Hematopoietic multipotent progenitor cell treated with erythropoietin and hydrocortisone succinate and interleukin-3 and kit ligand, for 4 days (in vitro differentiated cells): ENCODE data around the gene FAM216B.
A peak's percentile ranks its signal among the peaks of the same experiment; 100 is the strongest.
"Not testable (repeated sequence)": the region's sequence is repeated elsewhere in the genome, so short reads cannot be mapped to it uniquely, and the experiment has no call there.

Experiments
- DNase-seq: peaks from one replicate; pipeline ENCODE4 v3.0.0-alpha.2; 2015

Gene FAM216B

DNA sequence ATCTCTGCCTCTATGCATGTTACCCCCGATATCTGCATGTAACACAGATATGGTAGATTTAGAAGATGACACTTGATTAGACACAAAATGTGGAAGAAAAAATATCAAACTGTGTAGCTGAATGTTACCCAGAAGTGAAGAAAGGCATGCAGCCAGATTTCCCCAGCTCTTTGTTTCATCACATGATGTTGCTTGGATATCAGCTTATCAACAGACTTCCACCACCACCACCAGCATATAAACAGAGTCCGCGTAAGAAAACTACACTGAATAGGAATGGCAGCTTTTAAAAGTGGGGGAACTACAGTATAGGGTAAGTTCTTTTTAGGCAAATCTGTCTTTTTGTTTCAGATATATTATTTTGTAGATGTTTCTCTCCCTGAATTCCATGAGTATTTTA lies at the start of gene FAM216B:
FAM216B (plus strand) TSS at position 233 of the 400 bp plus-strand sequence. CDS start 2,484 bp downstream, outside the sequence.
- peak; percentile 12 for DNase-seq

DNA sequence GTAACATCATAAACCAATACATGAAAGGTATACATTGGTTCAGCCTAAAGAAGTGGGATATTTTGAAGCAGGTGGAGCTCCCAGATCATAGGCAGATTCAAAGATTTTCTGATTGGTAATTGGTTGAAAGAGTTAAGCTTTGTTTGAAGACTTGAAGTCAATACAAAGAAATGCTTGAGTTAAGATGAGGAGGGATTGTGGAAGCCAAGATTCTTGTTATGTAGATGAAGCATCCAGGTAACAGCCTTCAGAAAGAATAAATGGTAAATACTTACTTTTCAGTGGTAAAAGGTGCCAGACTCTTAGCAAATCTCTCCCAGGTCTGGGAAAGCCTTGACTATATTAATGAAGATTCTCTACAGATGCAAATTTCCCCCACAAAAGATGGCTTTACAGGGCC lies 49.3 kb upstream of the FAM216B start:
- no peak for DNase-seq

DNA sequence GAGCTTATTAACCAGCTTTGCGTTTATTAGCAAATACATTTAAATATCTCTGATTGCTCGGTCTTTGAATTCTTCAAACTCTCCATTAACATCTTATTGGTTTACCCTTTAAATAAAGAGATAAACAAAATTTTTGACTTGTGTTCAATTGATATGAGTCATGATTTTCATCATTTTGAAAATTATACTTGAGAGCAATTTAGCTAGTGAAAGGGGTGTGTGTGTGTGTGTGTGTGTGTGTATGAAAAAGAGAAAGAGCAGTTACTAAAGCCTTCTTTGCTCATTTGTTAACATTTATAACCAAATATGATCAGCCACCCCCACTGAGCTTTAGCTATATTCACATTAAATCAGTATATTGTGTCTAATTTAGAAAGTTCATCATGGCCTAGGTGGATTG lies 48.3 kb upstream of the FAM216B start:
- no peak for DNase-seq

DNA sequence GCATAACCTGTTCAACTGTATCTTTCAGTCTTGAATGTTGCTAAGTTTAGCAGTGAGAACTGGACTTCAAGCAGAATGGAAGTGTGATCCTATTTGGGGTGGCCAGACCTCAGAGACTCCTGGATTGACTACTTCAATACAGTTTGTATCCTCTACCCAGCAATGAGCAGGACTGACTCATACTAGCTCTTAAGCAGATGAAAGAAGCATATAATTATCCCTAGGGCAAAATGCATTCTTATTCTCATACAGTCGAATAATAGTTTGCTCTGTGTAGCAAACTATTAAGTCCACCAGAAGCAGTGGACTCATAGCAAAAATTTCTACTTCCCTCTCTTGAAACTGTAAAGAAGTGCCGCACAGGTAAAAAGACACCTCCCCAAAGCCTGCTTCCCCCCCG lies 46.4 kb upstream of the FAM216B start:
- no peak for DNase-seq

DNA sequence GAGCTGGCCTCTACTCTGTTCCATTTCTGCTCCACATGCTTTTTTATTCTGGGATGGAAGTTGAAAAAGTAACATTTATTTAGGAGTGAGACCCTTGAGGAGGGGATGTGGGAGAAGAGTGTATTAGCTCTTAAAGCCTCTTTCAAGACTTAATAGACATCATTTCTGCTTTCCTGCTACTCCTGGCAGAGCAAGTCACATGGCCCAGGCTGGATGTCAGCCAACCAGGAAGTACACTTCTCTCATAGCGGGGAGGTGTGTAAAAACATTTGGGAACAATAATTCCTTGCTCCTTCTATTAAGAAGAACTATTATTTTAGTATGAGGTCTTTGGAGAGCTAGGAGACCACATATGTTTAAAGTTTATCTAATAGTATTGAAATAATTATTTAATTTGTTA lies 40.6 kb upstream of the FAM216B start:
- DNase-seq = peak; percentile 70

DNA sequence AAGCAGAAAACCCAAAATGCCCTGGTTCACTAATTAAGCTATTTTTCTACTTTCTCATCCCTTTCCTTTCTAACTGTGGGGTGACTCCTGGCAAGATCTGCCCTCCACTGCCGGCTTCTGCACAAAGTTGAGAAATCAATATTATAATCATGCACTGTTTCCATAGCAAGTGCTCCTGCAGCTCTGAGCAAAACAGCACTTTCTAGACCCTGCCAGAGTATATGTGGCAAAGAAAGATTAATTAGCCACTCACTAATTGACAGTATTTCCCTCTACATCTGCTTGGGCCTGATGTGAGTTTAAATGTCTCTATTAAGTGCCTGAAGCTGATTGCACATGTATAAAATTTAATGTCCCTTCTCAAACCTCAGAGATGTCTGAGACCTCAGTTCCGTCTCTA lies 39.5 kb upstream of the FAM216B start:
- DNase-seq = no peak

DNA sequence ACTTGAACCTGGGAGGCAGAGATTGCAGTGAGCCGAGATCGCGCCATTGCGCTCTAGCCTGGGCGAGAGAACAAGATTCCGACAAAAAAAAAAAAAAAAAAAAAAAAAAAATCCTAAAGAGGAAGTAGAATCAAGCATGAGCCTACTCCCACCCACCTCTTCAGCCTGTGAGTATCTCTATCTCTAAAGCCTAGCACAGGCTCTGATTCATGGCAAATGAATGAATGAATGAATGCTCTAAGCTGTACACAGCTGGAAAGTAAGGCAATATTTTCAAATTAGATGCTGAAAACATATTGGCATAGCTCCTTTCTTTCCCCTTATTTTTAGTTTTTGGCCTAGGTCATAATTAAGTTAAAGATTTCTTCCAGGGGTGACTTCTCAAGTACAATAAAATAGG lies 35.7 kb upstream of the FAM216B start:
- peak; percentile 27 for DNase-seq

DNA sequence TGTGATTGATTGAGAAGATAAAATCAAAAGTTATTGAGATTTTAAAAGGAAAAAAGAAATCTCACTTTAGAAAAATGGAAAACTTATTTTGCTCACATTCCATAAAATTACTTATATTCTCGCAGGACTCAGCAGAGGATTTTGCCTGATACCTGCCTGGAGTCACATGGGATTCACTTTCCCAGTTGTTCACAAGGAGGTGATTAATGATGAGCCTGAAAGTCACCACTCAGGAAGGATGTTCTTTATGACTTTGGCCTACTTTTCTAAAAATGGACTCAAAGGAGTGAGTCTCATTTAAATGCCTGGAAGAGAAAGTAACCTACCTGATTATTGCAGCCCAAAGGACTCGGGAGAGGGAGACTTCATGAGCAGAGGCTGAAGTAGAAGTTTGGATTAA lies 34.5 kb upstream of the FAM216B start:
- no peak for DNase-seq

DNA sequence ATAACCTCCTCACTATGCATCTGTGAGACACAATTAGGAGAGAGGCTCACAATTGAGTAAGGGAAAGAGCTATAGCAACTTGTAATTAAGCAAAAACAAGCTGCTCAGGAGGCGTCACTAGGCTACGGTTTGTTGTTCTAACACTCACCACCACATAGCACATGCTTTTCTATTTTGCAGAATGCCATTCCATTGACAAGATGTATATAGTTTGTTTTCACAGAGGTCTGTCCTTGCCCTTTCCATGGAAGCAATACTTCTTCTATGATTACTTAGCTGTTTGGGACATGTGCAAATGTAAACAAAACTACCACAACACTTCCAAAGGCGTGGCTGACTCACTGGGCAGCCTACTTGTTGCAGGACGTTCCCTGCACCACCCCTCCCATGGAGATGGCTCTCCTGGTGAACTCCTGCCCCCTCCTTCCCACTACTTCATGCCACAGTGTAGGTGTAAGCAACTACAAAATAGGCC lies 33.9 kb upstream of the FAM216B start:
- DNase-seq = no peak

DNA sequence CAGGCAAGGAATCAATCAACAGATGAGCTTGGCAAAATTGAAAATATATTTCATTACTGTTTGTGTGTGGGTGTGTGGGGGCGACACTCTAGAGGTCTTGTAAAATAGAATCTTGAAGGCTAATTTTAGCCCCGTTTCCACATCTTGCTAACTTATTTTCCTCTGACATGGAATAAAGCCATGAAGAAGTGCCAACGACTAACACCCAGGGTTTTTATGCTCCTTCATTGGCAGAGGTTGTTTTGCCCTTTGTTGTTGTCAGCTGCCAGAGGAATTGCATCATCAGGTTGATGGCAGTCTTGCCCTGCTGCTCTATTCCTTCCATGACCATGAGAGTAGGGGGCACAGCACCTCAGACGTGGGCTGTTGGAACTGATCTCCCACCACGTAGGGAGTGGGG lies 30.6 kb upstream of the FAM216B start:
- DNase-seq = no peak

DNA sequence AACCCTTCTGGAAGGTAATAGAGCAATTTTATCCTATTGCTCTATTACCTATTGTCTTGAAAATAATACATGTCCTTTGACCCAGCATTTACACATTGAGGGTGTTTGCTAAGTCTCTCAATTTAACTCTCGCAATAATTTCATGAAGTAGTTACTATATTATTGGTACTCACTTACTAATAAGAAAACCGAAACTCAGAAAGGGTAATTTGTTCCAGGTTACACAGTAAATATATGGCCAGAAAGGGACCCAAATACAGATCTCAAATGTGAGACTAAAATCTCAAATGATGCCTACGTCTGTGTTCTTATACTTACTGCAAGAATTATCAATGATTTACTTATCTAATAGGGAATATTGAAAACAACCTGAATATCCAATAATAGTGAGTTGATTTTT lies 29.7 kb upstream of the FAM216B start:
- DNase-seq = no peak

DNA sequence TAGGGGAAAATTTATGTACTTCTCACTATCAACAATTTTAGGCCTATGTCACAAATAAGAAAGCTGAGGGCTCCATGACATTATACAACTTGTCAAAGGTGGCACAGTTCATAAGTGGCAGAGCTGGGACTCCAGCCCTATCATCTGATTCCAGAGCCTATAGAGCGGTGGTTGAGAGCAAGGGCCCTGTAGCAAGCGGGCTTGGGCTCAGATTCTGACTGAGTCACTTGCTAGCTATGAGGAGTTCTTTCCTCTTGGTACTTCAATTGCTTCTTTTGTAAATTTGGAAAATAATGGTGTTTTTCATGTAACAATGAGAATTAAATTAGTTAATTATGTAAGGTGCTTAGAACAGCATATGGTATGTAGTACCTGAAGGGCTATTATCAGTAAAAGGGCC lies 28.7 kb upstream of the FAM216B start:
- no peak for DNase-seq

DNA sequence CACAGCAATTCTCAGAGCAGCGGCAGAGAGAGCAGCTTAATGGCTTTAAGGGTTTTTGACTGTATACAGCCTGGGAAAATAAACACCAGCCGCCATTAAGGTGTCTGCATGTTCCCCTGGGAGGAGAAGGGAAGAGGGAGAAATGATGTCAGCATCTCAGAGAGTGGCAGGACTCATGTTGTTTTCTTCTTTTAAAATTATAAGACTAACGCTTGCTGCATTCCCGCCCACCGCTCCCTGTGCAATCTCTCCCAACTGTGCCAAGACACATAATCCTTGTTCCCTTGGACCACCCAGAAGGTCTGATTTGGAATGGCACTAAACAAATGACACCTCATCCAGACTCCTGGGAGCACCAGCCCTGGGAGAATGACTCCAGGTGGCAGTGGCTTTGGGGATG lies 27.7 kb upstream of the FAM216B start:
- no peak for DNase-seq

DNA sequence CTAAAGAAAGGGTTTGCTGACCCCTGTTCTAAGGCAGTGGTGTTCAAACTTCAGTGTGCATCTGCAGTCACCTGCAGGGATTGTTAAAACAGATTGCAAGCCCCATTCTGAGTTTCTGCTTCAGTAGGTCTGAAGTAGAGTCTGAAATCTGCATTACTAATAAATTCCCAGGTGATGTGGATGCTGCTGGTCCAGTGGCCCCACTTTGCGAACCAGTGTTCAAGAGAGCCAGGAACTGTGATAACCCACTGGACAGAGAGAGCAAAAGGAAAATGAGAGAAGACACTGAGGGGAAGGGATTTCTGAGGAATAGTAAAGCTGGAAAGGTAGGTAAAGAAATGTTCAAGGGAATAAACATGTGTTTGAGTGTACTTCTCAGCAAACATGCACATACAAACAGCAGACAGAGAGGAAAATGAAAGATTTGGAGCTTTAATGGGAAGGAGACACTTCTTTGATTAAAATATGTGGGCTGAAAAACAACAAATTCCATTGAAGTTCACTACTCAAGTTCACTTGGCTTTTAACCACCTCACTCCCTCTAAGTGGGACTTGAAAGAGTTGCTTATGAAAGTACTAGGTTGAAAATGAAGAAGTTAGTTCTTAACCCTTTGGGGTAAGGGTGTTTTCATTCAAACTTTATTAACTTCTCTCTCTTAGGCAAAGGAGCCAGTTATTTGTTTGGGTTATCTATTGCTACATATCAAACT lies 26.4 kb upstream of the FAM216B start:
- no peak for DNase-seq

DNA sequence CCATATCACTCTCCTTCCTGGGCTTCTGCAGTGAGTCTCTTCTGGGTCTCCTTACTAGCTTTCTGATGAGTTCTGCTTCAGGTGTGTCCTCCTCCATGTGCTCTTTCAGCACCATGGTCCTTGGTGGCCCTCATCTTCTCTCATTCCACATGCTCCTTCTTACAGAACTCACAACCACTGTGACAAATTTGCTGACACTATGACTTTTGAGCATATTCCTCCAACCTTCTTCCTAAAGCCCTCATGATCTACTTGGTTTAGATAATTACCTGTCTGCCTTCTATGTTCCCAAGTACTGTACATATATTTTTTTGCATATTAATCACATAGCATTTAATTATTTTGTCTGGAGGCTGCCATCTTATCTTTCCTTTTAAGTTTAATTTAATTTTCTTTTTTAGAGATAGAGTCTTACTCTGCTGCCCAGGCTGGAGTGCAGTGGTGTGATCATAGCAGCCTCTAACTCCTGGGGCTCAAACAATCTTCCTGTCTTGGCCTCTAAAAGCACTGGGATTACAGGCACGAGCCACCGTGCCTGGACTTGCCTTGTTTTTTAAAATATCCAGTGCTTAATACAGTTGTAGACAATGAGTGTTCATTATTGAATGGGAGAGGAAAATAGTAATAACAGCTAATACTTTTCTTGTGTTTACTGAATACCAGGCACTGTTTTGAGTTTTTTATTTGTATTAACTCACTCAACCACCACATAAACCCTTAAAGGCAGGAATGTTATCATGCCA lies 23.5 kb upstream of the FAM216B start:
- DNase-seq = no peak

DNA sequence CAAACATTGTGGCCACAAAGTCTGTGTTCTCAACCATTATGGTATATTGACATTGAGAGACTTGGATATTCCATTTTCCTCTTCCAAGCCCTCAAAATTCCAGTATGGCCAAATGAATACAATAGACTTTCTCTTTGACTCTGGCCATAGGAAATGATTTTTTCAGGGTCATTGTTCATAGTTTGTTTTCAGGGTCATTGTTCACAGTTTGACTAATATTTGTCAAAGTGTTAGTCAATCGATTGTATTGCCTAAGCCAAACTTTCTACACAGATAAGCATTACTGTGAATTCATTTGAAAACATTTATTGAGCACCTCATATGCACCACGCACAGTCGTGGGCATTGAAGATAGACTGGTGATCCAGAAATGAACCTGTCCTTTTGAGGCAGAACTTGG lies 22.9 kb upstream of the FAM216B start:
- no peak for DNase-seq

DNA sequence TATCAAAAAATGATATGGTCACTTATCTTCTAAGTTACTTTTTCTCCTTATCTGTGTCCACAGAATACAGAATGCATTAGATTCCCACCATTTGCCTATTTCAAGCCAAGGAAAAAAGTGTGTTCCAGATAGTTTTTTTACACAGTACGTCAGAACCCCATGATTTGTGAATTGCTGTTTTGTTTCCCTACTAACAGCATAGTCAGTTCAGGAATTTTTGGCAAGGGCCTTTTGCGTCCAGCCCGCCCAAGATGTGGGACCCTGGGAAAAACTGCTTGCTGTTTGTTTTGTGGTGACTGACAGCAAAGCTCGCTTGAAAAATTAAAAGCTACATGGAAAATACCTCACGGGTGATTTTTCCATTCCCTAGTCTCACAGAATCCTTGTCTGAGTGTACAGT lies 20.4 kb upstream of the FAM216B start:
- no peak for DNase-seq

DNA sequence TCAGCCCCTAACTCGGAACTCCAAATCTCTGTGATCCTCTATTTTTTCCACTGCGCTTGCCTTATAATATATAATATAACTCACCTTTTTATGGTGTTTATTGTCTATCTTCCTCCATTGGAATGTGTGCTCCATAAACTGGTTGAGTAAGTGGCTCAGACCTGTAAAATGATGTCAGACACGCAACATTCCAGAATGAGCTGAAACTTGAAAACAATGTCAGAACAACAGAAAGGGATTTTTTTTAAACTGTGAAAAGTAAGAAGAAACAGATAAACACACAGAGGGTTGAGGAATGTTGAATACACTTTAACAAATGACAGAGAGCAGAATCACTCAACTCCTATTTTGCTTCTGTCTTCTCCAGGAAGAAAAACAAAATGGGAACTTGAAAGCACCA lies 19.1 kb upstream of the FAM216B start:
- no peak for DNase-seq

DNA sequence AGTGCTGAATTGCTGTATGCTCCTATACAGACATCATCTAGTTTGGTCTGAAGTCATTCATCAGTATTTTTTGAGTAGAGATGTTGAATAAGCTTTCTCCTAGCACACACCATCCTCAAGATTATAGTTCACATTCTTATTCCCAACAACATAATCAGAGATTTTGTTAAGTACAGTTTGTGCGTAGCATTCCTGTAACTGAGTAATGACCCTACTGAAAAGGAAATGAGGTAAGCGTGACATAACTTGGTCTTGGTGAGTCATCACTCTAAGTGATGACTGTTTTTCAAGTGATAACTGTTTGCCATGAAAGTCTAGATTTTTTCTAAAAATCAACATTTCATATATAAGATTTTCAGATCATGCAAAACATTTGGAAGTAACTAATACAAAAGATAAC lies 18.5 kb upstream of the FAM216B start:
- DNase-seq = no peak

DNA sequence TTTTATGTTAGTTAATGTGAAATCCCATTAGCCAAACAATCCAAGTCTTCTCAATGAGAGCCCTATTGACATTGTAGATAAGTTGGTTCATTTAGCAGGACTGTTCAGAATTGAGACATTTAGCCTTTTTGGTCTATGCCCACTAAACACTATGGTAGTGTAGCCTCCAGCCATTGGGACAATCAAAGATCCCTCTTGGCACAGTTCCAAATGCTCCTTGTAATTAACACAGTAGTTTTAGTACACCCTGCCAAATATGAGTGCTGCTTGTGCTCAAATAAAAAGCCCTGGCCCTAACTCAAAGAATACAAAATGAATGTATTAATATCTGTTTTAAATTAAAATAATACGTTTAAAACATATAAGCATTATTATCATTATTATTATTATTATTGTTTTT lies 15.4 kb upstream of the FAM216B start:
- no peak for DNase-seq

DNA sequence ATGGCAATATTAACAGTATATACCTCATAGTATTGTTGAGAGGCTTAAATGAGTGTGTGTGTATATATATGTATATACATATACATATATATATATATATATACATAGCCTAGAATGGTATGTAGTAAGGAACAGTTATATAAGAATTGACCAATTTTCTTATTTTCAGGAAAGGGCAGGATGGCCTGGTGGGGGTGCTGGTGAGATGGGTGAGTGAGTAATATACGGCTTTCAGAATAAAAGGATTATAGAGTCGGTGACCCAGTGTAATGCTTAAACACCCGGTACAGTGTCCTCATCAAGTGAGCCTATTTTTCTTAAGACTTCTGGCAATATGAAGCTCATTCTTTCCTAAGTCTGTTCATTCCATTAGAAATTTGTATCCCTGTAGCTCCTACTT lies 11.7 kb upstream of the FAM216B start:
- no peak for DNase-seq

DNA sequence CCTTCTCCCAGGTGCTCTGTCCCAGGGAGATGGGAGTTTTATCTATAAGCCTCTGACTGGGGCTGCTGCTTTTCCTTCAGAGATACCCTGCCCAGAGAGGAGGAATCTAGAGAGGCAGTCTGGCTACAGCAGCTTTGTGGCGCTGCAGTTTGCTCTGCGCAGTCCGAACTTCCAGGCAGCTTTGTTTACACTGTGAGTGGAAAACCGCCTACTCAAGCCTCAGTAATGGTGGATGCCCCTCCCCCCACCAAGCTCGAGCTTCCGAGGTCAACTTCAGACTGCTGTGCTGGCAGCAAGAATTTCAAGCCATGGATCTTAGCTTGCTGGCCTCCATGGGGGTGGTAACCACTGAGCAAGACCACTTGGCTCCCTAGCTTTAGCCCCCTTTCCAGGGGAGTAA lies 4.8 kb upstream of the FAM216B start:
- not testable (repeated sequence) for DNase-seq

DNA sequence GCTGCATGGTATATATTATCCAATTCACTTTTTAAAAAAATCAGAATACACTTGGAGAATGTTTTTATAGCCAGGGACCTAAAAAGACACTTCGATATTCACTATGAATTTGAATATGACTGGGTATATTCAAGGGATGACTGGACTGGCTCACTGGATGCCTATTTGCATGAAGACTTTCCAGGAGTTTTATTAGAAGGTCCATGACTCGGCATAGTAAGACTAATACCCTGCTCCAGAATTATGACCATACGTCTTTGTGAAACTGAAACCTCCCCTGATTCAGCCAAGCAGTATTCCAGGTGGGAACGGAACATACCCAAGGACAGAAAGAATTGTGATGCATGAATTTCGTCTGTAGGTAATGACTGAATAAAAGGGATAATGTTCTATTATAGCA lies 3.9 kb upstream of the FAM216B start:
- DNase-seq = no peak

DNA sequence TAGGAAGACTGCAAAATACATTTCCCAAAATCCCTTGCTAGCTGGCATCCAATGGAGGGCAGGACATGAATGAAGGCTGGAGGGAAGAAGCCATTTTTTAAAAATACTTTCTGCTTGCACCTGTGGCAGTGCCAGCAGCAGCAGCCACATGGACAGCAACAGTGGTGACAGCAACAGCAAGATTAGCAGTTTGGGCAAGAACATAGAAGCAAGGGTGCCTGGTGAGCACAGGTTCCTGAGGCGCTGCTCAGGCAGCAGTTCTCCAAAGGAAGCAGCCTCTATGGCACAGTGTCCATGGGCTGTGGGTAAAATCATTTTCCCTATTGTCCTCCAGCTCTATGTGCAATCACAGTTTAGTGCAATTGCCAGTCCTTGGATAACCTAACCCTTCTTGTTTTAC lies 1.3 kb upstream of the FAM216B start:
- DNase-seq = no peak

DNA sequence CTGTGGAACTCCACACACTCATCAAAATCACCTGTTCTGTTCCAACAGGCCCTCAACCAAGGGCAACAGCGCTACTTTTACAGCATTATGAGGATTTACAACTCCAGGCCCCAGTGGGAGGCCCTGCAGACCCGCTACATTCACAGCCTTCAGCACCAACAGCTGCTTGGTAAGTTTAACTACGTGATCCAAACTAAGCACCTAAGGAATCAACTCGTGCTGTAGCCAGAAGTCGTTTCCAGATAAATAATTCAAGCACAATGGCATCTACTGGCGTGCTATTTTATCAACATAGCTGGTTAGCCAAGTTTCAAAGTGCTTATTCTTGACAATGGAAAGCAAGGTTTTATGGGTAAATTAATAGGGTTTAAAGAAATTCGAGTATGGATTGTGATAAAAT lies 5.3 kb downstream of the FAM216B start:
- no peak for DNase-seq
